T-cell (primary cell): ENCODE measurements around the gene AMOT. TPM values are rescaled to one million over a fixed set of nuclear protein-coding genes. Genes with fewer than 3 reads are reported as not detected.

Source experiments
- ATAC-seq, 4 experiments: fragments of 200-7000 bp in 3 of 4; fragments of 150-1000 bp in 1 of 4; cut with Tn5 transposase; replicated peaks in 1 of 4; 1 replicate in 3 of 4; 2 replicates in 1 of 4; pipeline ENCODE4 v1.10.0; 2021; ENCODE audit warnings: moderate library complexity in 3 of 4, mild to moderate bottlenecking in 2 of 4, moderate number of reproducible peaks in 1 of 4
- CTCF ChIA-PET, 2 donors: fragments of 300-600 bp; sonication (Branson Sonifier 250); formaldehyde crosslinking; loops; one replicate each; lab custom pipeline; 2022; ENCODE audit warnings: antibody characterized with exemption in 2 of 2; lab: Charles Lee
- POLR2A ChIA-PET, 2 donors: fragments of 300-600 bp; sonication (Branson Sonifier 250); formaldehyde crosslinking; loops; one replicate each; lab custom pipeline; 2022; ENCODE audit warnings: antibody characterized with exemption in 2 of 2; lab: Charles Lee
- DNase-seq, 35 experiments: peaks; one replicate each; pipeline versions ENCODE4 v3.0.0 to v3.0.0-alpha.2; 2013 to 2023
- H3K27ac ChIP-seq: one replicate; pipeline ENCODE4 v1.5.1; 2013; ENCODE audit warnings: low read length
- H3K27me3 ChIP-seq, 2 experiments: replicated peaks in 1 of 2; 1 replicate in 1 of 2; 2 replicates in 1 of 2; pipeline versions ENCODE4 v1.6.1 to v1.7.0; 2013; ENCODE audit warnings: low read length in 1 of 2, mixed read lengths in 1 of 2; ENCODE audit not compliant: control insufficient read depth in 2 of 2, insufficient read depth in 2 of 2; ENCODE audit errors: extremely low read depth in 1 of 2
- H3K36me3 ChIP-seq, 2 donors: 1 replicate in 1 of 2; 2 replicates in 1 of 2; pipeline versions ENCODE4 v1.6.1 to v1.7.0; 2013; ENCODE audit warnings: low read length in 1 of 2; ENCODE audit not compliant: control insufficient read depth in 2 of 2, insufficient read depth in 1 of 2; ENCODE audit errors: extremely low read depth in 1 of 2
- H3K4me1 ChIP-seq, 2 experiments: 1 replicate in 1 of 2; 2 replicates in 1 of 2; pipeline versions ENCODE4 v1.6.1 to v1.7.0; 2013; ENCODE audit warnings: low read length in 2 of 2, mixed read lengths in 1 of 2; ENCODE audit not compliant: insufficient read depth in 2 of 2, control insufficient read depth in 1 of 2; ENCODE audit errors: extremely low read depth in 1 of 2
- H3K4me3 ChIP-seq, 2 donors: 1 replicate in 1 of 2; 2 replicates in 1 of 2; pipeline versions ENCODE4 v1.5.1 to v1.7.0; 2013; ENCODE audit warnings: mild to moderate bottlenecking in 2 of 2, low read length in 1 of 2, moderate library complexity in 1 of 2; ENCODE audit not compliant: control insufficient read depth in 1 of 2; ENCODE audit errors: extremely low read depth in 1 of 2
- H3K9me3 ChIP-seq: 2 replicates; pipeline ENCODE4 v1.7.0; 2013
- H3K27ac Mint-ChIP-seq, 2 donors: one replicate each; pipeline ENCODE4 v1.8.0; 2020 to 2021; ENCODE audit warnings: mild to moderate bottlenecking in 2 of 2, mixed read lengths in 2 of 2
- H3K27me3 Mint-ChIP-seq, 2 donors: one replicate each; pipeline ENCODE4 v1.8.0; 2021 to 2022; ENCODE audit warnings: mixed read lengths in 2 of 2
- H3K36me3 Mint-ChIP-seq: one replicate; pipeline ENCODE4 v1.8.0; 2021; ENCODE audit warnings: mixed read lengths
- H3K4me1 Mint-ChIP-seq, 3 donors: one replicate each; pipeline ENCODE4 v1.8.0; 2020 to 2022; ENCODE audit warnings: mixed read lengths in 3 of 3, mild to moderate bottlenecking in 1 of 3
- H3K4me3 Mint-ChIP-seq, 3 donors: one replicate each; pipeline ENCODE4 v1.8.0; 2020 to 2022; ENCODE audit warnings: mild to moderate bottlenecking in 3 of 3, mixed read lengths in 3 of 3, moderate library complexity in 3 of 3
- H3K9me3 Mint-ChIP-seq, 3 donors: one replicate each; pipeline ENCODE4 v1.8.0; 2020 to 2022; ENCODE audit warnings: mixed read lengths in 3 of 3
- WGBS: methylation state at CpG from one replicate; pipeline ENCODE4 v1.1.5; 2013; ENCODE audit warnings: missing lambda C conversion rate; ENCODE audit not compliant: insufficient coverage; 5-methylcytosine and 5-hydroxymethylcytosine counted together
- total RNA-seq, 35 experiments: library from RNA in 6 of 35; stranded (reverse) in 6 of 35; fragments of 120-200 nt in 1 of 35; gene quantifications; one replicate each; pipeline versions ENCODE4 v1.2.1 to v1.2.4 and lab custom pipeline; 2013 to 2026

Gene AMOT
- total RNA-seq, 5 donors from 2014 or later (not counting 1 experiment from before 2014, with no cell fraction given) = 2.7 to 3.9 (median 3.6) TPM

GRCh38 chrX:112799425-112799824 is 41.2 kb downstream of the AMOT start:
- Histone ChIP-seq H3K9me3 (no peaks in the 10 kb centered on the region), H3K27ac (no peak overlapping the region), H3K27me3 (no peaks in the 10 kb centered on the region), H3K36me3 (no peaks in the 10 kb centered on the region), H3K4me1 (no peaks in the 10 kb centered on the region), H3K4me3 (no peak overlapping the region)
- H3K27ac Mint-ChIP-seq = no peak overlapping the region
- ATAC-seq = no peak
- no peak for DNase-seq
- H3K4me3 Mint-ChIP-seq = no peak overlapping the region
- no CpG with 5 or more reads among the region's 1 CpG for WGBS
- H3K9me3 Mint-ChIP-seq = peaks cover 0 to 4% (median 2%) of the 10 kb centered on the region in 3 donors
- POLR2A ChIA-PET = no interaction called here
- CTCF ChIA-PET = no interaction called here
- H3K4me1 Mint-ChIP-seq = no peaks in the 10 kb centered on the region
- peaks cover 38% of the 10 kb centered on the region for H3K36me3 Mint-ChIP-seq
- peaks cover 0 to 7% of the 10 kb centered on the region in 2 donors for H3K27me3 Mint-ChIP-seq

- DNase-seq (no peak), ATAC-seq (no peak)
- no peaks in the 10 kb centered on the region for H3K36me3 ChIP-seq
- no peak overlapping the region for H3K4me3 ChIP-seq
- POLR2A ChIA-PET = no interaction called here
- H3K27me3 ChIP-seq = no peaks in the 10 kb centered on the region
- H3K9me3 Mint-ChIP-seq = peaks cover 0 to 4% (median 2%) of the 10 kb centered on the region in 3 donors
- no peak overlapping the region for H3K27ac Mint-ChIP-seq
- peaks cover 0 to 7% of the 10 kb centered on the region in 2 donors for H3K27me3 Mint-ChIP-seq
- no CpG with 5 or more reads among the region's 2 CpGs for WGBS
- no peak overlapping the region for H3K27ac ChIP-seq
- H3K36me3 Mint-ChIP-seq = peaks cover 42% of the 10 kb centered on the region
- no peaks in the 10 kb centered on the region for H3K4me1 ChIP-seq
- no peaks in the 10 kb centered on the region for H3K4me1 Mint-ChIP-seq
- H3K4me3 Mint-ChIP-seq = no peak overlapping the region
- CTCF ChIA-PET = no interaction called here
- no peaks in the 10 kb centered on the region for H3K9me3 ChIP-seq
Observed at GRCh38 chrX:112798736-112799135, 41.9 kb downstream of the AMOT start.

GRCh38 chrX:112789931-112790330 is 50.7 kb downstream of the AMOT start:
- ATAC-seq (no peak), DNase-seq (no peak)
- POLR2A ChIA-PET = no interaction called here
- CTCF ChIA-PET = no interaction called here
- H3K4me3 Mint-ChIP-seq = no peak overlapping the region
- Histone ChIP-seq H3K27ac (no peak overlapping the region), H3K27me3 (no peaks in the 10 kb centered on the region), H3K4me3 (no peak overlapping the region), H3K36me3 (no peaks in the 10 kb centered on the region), H3K4me1 (no peaks in the 10 kb centered on the region), H3K9me3 (no peaks in the 10 kb centered on the region)
- H3K36me3 Mint-ChIP-seq = peaks cover 21% of the 10 kb centered on the region
- H3K27ac Mint-ChIP-seq = no peak overlapping the region
- H3K9me3 Mint-ChIP-seq = no peaks in the 10 kb centered on the region
- WGBS = no CpG with 5 or more reads among the region's 4 CpGs
- H3K4me1 Mint-ChIP-seq = no peaks in the 10 kb centered on the region
- peaks cover 0 to 11% of the 10 kb centered on the region in 2 donors for H3K27me3 Mint-ChIP-seq

GRCh38 chrX:112786076-112786475 is 54.6 kb downstream of the AMOT start:
- no peak overlapping the region for H3K4me3 Mint-ChIP-seq
- WGBS = no CpG with 5 or more reads among the region's 2 CpGs

GRCh38 chrX:112785344-112785743 is 55.3 kb downstream of the AMOT start:
- H3K27ac ChIP-seq = no peak overlapping the region
- H3K4me1 ChIP-seq = no peaks in the 10 kb centered on the region
- no peak overlapping the region for H3K4me3 ChIP-seq
- Mint-ChIP-seq H3K36me3 (peaks cover 27% of the 10 kb centered on the region), H3K4me3 (no peak overlapping the region), H3K27me3 (peaks cover 0 to 15% of the 10 kb centered on the region in 2 donors), H3K9me3 (no peaks in the 10 kb centered on the region), H3K4me1 (no peaks in the 10 kb centered on the region), H3K27ac (no peak overlapping the region)
- CTCF ChIA-PET = no interaction called here
- POLR2A ChIA-PET = no interaction called here
- no peaks in the 10 kb centered on the region for H3K9me3 ChIP-seq
- WGBS = 100% methylated on average over 3 of the region's 5 CpGs
- H3K36me3 ChIP-seq = no peaks in the 10 kb centered on the region
- H3K27me3 ChIP-seq = no peaks in the 10 kb centered on the region
- DNase-seq (no peak), ATAC-seq (no peak)

More at GRCh38 chrX:112786076-112786475, 54.6 kb downstream of the AMOT start:
- ChIA-PET POLR2A (no interaction called here), CTCF (no interaction called here)
- ATAC-seq (no peak), DNase-seq (no peak)
- no peak overlapping the region for H3K27ac Mint-ChIP-seq
- no peaks in the 10 kb centered on the region for H3K9me3 Mint-ChIP-seq
- peaks cover 21% of the 10 kb centered on the region for H3K36me3 Mint-ChIP-seq
- peaks cover 0 to 15% of the 10 kb centered on the region in 2 donors for H3K27me3 Mint-ChIP-seq
- H3K4me3 ChIP-seq = no peak overlapping the region
- no peaks in the 10 kb centered on the region for H3K27me3 ChIP-seq
- H3K9me3 ChIP-seq = no peaks in the 10 kb centered on the region
- H3K36me3 ChIP-seq = no peaks in the 10 kb centered on the region
- no peak overlapping the region for H3K27ac ChIP-seq
- no peaks in the 10 kb centered on the region for H3K4me1 ChIP-seq
- no peaks in the 10 kb centered on the region for H3K4me1 Mint-ChIP-seq

- H3K36me3 ChIP-seq = no peaks in the 10 kb centered on the region
- ATAC-seq = no peak
- H3K27me3 Mint-ChIP-seq = peaks cover 0 to 15% of the 10 kb centered on the region in 2 donors
- no peak overlapping the region for H3K27ac ChIP-seq
- ChIA-PET POLR2A (no interaction called here), CTCF (no interaction called here)
- H3K9me3 Mint-ChIP-seq = no peaks in the 10 kb centered on the region
- 100% methylated on average over 2 of the region's 3 CpGs for WGBS
- no peak for DNase-seq
- no peak overlapping the region for H3K4me3 ChIP-seq
- H3K27ac Mint-ChIP-seq = no peak overlapping the region
- peaks cover 24% of the 10 kb centered on the region for H3K36me3 Mint-ChIP-seq
- no peaks in the 10 kb centered on the region for H3K9me3 ChIP-seq
- no peaks in the 10 kb centered on the region for H3K4me1 Mint-ChIP-seq
- H3K4me1 ChIP-seq = no peaks in the 10 kb centered on the region
- H3K4me3 Mint-ChIP-seq = no peak overlapping the region
- H3K27me3 ChIP-seq = no peaks in the 10 kb centered on the region
Observed at GRCh38 chrX:112784692-112785091, 55.9 kb downstream of the AMOT start.

- CTCF ChIA-PET = no interaction called here
- 95% methylated on average over 7 of the region's 9 CpGs for WGBS
- POLR2A ChIA-PET = no interaction called here
Observed at GRCh38 chrX:112779139-112779538, 61.5 kb downstream of the AMOT start.

More at GRCh38 chrX:112779139-112779538, 61.5 kb downstream of the AMOT start:
- DNase-seq = no peak
- H3K4me1 Mint-ChIP-seq = no peaks in the 10 kb centered on the region
- Histone ChIP-seq H3K4me3 (no peak overlapping the region), H3K36me3 (no peaks in the 10 kb centered on the region), H3K4me1 (no peaks in the 10 kb centered on the region), H3K9me3 (no peaks in the 10 kb centered on the region), H3K27ac (no peak overlapping the region), H3K27me3 (no peaks in the 10 kb centered on the region)
- H3K27me3 Mint-ChIP-seq = peaks cover 0 to 11% of the 10 kb centered on the region in 2 donors
- no peak for ATAC-seq
- H3K4me3 Mint-ChIP-seq = no peak overlapping the region
- no peak overlapping the region for H3K27ac Mint-ChIP-seq
- peaks cover 37% of the 10 kb centered on the region for H3K36me3 Mint-ChIP-seq
- no peaks in the 10 kb centered on the region for H3K9me3 Mint-ChIP-seq
